DOHH2 (cell line): ENCODE measurements around the gene ARHGAP23.

Experiments used
- CTCF ChIP-seq: fragments of 200-600 bp; sonication (generic); IDR thresholded peaks from one replicate; pipeline ENCODE4 v1.5.1; 2014; ENCODE audit warnings: antibody characterized with exemption, mild to moderate bottlenecking, low read depth, low read length; ENCODE audit not compliant: poor library complexity, severe bottlenecking
- EZH2phosphoT487 ChIP-seq: fragments of 200-600 bp; sonication (generic); IDR thresholded peaks from 2 replicates; pipeline ENCODE4 v1.6.1; 2017; ENCODE audit warnings: borderline replicate concordance, mild to moderate bottlenecking, antibody characterized with exemption, low read length, moderate library complexity, mixed read lengths

DNA sequence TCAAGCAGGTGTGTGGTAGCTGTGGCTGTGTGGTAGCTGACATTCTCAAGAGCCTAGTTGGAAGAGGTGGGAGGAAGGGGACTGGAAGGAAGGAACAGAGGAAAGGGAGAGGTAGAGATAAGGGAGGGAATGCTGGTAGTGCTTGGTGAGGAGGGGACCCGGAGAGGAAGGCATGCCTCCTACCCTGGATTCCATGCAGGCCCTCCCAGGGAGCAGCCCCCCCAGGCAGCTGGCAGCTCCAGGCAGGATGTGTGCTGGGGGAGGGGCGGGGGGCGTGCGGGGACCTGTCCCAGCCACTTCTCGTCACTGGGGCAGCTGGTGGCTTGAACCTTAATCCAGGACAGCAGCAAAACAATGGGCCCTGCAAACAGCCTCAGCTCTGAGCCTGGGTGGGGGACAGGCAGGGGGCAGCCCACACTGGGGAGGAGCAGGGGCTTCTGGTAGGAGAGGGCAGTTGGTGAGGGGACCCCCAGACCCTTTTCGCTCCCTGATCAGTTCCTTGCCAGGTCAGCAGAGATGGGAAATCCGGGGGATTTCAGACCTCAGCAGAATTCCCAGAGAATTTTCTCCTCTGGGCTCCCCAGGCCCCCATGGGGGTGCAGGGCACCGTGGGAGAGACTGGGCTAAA is 27.1 kb downstream of the ARHGAP23 start:
- TF ChIP-seq CTCF (no peak), EZH2phosphoT487 (no peak)
